NT2/D1 (cell line): ENCODE results near the gene PIP5KL1.

ENCODE experiments used
- YY1 ChIP-seq: IDR thresholded peaks from 2 replicates; pipeline ENCODE4 v1.6.1; 2011; ENCODE audit not compliant: insufficient read length, insufficient read depth
- ZNF274 ChIP-seq: IDR thresholded peaks from 2 replicates; pipeline ENCODE4 v1.6.1; 2011; ENCODE audit warnings: mild to moderate bottlenecking, low read depth, low read length

- TF ChIP-seq ZNF274 (no peak), YY1 (no peak)
Observed at GRCh38 chr9:127916720-127917581, 13.6 kb downstream of the PIP5KL1 start, which contains the start of gene ST6GALNAC4.
